WI38 (cell line): Measurements from ENCODE around the gene TNFRSF21.

Experiments
- H3K4me3 ChIP-seq: 2 replicates; pipeline ENCODE4 v1.5.1; 2011; ENCODE audit warnings: low read depth, mild to moderate bottlenecking, control low read depth, low read length
- CTCF ChIP-seq: IDR thresholded peaks from 2 replicates; pipeline ENCODE4 v1.5.1; 2012; ENCODE audit warnings: low read depth, mild to moderate bottlenecking, control low read depth, low read length

Gene TNFRSF21

GRCh38 chr6:47221565-47221964 lies 88.1 kb downstream of the TNFRSF21 start:
- no peak overlapping the region for H3K4me3 ChIP-seq
- no peak for TF ChIP-seq CTCF

GRCh38 chr6:47209632-47210031 lies 100.1 kb downstream of the TNFRSF21 start:
- TF ChIP-seq CTCF, result no peak
- H3K4me3 ChIP-seq, result no peak overlapping the region

GRCh38 chr6:47207261-47207660 lies 102.4 kb downstream of the TNFRSF21 start:
- TF ChIP-seq CTCF, result no peak

GRCh38 chr6:47206626-47207025 lies 103.1 kb downstream of the TNFRSF21 start:
- no peak overlapping the region for H3K4me3 ChIP-seq
- TF ChIP-seq CTCF, result no peak

More at GRCh38 chr6:47207261-47207660, 102.4 kb downstream of the TNFRSF21 start:
- H3K4me3 ChIP-seq, result no peak overlapping the region

GRCh38 chr6:47203938-47204611 lies 105.6 kb downstream of the TNFRSF21 start:
- no peak overlapping the region for H3K4me3 ChIP-seq
- TF ChIP-seq CTCF, result no peak

GRCh38 chr6:47203266-47203937 lies 106.3 kb downstream of the TNFRSF21 start:
- no peak overlapping the region for H3K4me3 ChIP-seq

More at GRCh38 chr6:47203266-47203937, 106.3 kb downstream of the TNFRSF21 start:
- TF ChIP-seq CTCF, result no peak
